ENCODE data around the gene ANKRD40.

Gene ANKRD40

DNA sequence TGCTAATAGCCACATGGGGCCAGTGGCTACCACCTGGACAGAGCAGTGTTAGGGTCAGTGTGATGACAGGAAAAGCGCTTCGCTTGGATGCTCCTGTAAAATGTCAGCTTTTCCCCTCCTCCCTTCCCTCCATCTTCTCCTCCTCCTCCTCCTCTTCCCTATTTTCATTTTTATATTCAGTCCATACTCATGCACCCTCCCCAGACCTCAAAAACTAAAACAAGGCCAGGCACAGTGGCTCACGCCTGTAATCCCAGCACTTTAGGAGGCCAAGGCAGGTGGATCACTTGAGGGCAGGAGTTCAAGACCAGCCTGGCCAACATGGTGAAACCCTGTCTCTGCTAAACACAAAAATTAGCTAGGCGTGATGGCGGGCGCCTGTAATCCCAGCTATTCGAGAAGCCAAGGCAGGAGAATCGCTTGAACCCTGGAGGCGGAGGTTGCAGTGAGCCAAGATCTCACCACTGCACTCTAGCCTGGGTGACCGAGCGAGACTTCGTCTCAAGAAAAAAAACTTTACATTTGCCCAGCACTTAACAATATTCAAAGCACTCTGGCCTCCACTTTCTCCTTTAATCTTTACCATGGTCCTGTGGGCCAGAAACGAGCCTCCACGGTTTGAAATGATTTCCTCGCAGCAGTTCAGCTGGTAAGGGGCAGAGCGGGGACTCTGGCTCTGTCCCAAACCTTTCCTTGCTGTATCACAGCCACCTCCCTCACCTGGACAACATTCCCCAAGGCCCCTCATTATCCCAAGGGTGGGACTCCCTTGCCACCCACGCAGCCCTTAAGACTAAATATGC lies 21.8 kb downstream of the ANKRD40 start:
- Histone ChIP-seq H3K36me3 (no peaks in the 10 kb centered on the region), H3K4me3 (ENCODE audit: low read depth in 1 of 2, low read length in 1 of 2) (no peak overlapping the region), H3K27me3 (peaks cover 10% of the 10 kb centered on the region), H3K27ac (no peak overlapping the region), H3K4me1 (ENCODE audit: control insufficient read depth in 1 of 2, insufficient read depth in 1 of 2, low read depth in 1 of 2, low read length in 1 of 2) (no peaks in the 10 kb centered on the region), H3K9me3 (no peaks in the 10 kb centered on the region)
- TF ChIP-seq CTCF (IDR thresholded peaks at IDR 0.05): no peak

GRCh38 chr17:50685334-50685665 lies 22.4 kb downstream of the ANKRD40 start:
- no peaks in the 10 kb centered on the region for H3K36me3 ChIP-seq
- H3K27ac ChIP-seq: no peak overlapping the region
- H3K9me3 ChIP-seq: no peaks in the 10 kb centered on the region
- no peaks in the 10 kb centered on the region for H3K4me1 ChIP-seq (ENCODE audit: control insufficient read depth in 1 of 2, insufficient read depth in 1 of 2, low read depth in 1 of 2, low read length in 1 of 2)
- H3K27me3 ChIP-seq: peaks cover 16% of the 10 kb centered on the region
- H3K4me3 ChIP-seq (ENCODE audit: low read depth in 1 of 2, low read length in 1 of 2): no peak overlapping the region
- no peak for TF ChIP-seq CTCF (IDR thresholded peaks at IDR 0.05)

DNA sequence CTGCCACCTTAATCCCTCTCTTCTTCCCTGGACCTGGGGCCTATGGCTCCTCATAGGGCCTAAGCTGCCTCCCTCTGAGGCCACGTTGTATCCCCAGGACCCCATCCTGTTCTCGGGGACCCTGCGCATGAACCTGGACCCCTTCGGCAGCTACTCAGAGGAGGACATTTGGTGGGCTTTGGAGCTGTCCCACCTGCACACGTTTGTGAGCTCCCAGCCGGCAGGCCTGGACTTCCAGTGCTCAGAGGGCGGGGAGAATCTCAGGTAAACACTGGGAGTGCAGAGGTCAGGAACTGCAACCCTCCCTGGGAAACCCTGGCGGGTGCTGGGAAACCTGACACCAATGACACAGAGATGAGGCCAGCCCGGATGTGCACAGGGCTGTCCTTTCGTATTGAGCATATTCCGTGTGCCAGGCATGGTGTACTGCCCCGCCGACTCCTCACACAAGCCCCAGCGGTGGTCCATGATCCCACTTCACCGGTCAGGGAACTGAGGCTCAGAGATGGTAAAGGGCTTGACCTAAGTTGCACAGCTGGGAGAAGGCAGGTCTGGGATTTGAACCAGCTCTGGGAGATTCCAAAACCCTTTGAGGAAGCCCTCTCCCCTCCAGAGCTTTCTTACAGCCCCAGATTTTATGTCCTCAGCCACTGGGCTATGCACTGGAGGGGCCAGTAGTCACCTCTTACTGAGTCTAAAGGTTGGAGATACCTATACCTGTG lies 22.9 kb downstream of the ANKRD40 start:
- no peaks in the 10 kb centered on the region for H3K4me1 ChIP-seq (ENCODE audit: control insufficient read depth in 1 of 2, insufficient read depth in 1 of 2, low read depth in 1 of 2, low read length in 1 of 2)
- no peak overlapping the region for H3K27ac ChIP-seq

DNA sequence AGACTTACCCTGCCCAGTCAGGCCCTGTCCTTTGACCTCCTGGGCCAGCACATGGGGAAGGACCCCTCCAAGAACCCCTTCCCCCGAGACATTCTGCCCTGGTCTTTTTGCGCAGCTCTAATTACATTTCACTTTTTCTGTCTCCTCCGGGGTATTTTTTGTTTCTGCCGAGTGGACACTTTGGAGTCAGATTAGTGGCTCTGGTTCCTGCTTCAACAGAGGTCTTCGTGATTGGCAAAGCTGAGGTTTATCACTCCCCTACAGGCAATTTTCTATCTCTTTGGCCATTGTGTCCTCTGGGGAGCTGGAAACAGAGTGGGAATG lies 23.5 kb downstream of the ANKRD40 start:
- Histone ChIP-seq H3K36me3 (no peaks in the 10 kb centered on the region), H3K27me3 (peaks cover 22% of the 10 kb centered on the region), H3K9me3 (no peaks in the 10 kb centered on the region), H3K4me1 (ENCODE audit: control insufficient read depth in 1 of 2, insufficient read depth in 1 of 2, low read depth in 1 of 2, low read length in 1 of 2) (no peaks in the 10 kb centered on the region), H3K4me3 (ENCODE audit: low read depth in 1 of 2, low read length in 1 of 2) (no peak overlapping the region), H3K27ac (no peak overlapping the region)
- TF ChIP-seq CTCF (IDR thresholded peaks at IDR 0.05): no peak

More for the DNA sequence above, 22.9 kb downstream of the ANKRD40 start:
- Histone ChIP-seq H3K27me3 (peaks cover 21% of the 10 kb centered on the region), H3K9me3 (no peaks in the 10 kb centered on the region), H3K36me3 (no peaks in the 10 kb centered on the region), H3K4me3 (ENCODE audit: low read depth in 1 of 2, low read length in 1 of 2) (no peak overlapping the region)
- no peak for TF ChIP-seq CTCF (IDR thresholded peaks at IDR 0.05)

- Histone ChIP-seq H3K4me1 (ENCODE audit: control insufficient read depth in 1 of 2, insufficient read depth in 1 of 2, low read depth in 1 of 2, low read length in 1 of 2) (no peaks in the 10 kb centered on the region), H3K36me3 (no peaks in the 10 kb centered on the region)
Observed at GRCh38 chr17:50683434-50684287, 24.1 kb downstream of the ANKRD40 start.

More at GRCh38 chr17:50683434-50684287, 24.1 kb downstream of the ANKRD40 start:
- Histone ChIP-seq H3K9me3 (no peaks in the 10 kb centered on the region), H3K27ac (no peak overlapping the region), H3K4me3 (ENCODE audit: low read depth in 1 of 2, low read length in 1 of 2) (no peak overlapping the region), H3K27me3 (peaks cover 22% of the 10 kb centered on the region)
- no peak for TF ChIP-seq CTCF (IDR thresholded peaks at IDR 0.05)
